Lower leg skin (tissue), 3 donors: ENCODE measurements around the gene RSPRY1.

Experiments used
- POLR2A ChIP-seq, 2 donors: fragments of 450-650 bp; IDR thresholded peaks; one replicate each; pipeline ENCODE4 v1.6.1; 2016 to 2017; ENCODE audit warnings: antibody characterized with exemption in 2 of 2, mild to moderate bottlenecking in 1 of 2, moderate library complexity in 1 of 2
- TF ChIP-seq, protein P1 (sequence below), 3 donors: fragments of 450-650 bp; IDR thresholded peaks; one replicate each; pipeline ENCODE4 v1.5.1; 2016; ENCODE audit warnings: antibody characterized with exemption in 3 of 3, mild to moderate bottlenecking in 3 of 3, moderate library complexity in 2 of 3

DNA sequence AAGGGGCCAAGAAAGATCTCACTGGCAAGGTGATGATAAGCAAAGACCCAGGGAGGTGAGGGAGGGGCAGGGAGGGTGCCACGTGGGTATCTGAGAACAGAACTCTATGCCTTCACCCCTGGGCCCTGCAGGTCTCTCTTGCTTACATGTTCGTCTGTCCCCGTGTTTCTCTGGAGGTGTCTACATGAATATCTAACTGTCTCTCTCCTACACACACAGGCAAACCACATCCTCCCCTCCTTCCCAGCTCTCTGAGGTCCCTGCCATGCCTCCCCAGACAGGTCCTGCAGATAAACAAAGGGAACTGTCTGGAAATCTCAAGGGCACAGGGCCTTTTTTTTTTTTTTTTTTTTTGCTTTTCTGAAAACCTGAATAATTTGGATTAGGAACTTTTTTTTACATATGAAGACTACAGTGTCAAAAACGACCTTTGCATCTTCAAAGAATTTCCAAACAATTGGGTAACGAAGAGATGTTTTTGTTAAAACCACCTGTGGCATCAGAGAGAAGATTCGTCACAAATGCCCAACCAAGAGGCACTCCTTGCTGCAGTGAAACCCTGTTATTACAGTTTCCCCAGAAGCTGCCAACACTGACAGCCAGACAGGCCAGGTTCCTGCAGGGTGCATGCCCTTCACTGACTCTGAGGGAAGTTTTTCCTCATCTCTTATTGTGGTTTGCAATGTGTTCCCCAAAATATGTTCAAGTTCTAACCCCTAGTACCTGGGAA, 80.6 kb downstream of the RSPRY1 start:
- TF ChIP-seq, protein P1, sequence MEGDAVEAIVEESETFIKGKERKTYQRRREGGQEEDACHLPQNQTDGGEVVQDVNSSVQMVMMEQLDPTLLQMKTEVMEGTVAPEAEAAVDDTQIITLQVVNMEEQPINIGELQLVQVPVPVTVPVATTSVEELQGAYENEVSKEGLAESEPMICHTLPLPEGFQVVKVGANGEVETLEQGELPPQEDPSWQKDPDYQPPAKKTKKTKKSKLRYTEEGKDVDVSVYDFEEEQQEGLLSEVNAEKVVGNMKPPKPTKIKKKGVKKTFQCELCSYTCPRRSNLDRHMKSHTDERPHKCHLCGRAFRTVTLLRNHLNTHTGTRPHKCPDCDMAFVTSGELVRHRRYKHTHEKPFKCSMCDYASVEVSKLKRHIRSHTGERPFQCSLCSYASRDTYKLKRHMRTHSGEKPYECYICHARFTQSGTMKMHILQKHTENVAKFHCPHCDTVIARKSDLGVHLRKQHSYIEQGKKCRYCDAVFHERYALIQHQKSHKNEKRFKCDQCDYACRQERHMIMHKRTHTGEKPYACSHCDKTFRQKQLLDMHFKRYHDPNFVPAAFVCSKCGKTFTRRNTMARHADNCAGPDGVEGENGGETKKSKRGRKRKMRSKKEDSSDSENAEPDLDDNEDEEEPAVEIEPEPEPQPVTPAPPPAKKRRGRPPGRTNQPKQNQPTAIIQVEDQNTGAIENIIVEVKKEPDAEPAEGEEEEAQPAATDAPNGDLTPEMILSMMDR (IDR thresholded peaks at IDR 0.05): no peak
- no peak for TF ChIP-seq POLR2A (IDR thresholded peaks at IDR 0.05)
